Natural killer cell (primary cell): ENCODE measurements around the gene THAP12. TPM values are rescaled to one million over a fixed set of nuclear protein-coding genes. Genes with fewer than 3 reads are reported as not detected.

Experiments
- ATAC-seq, 3 donors: fragments of 150-1000 bp in 2 of 3; fragments of 200-7000 bp in 1 of 3; cut with Tn5 transposase; 1 replicate in 1 of 3; 2 replicates in 2 of 3; pipeline ENCODE4 v1.10.0; 2021; ENCODE audit warnings: mild to moderate bottlenecking in 2 of 3, moderate library complexity in 2 of 3
- DNase-seq, 2 donors: peaks; one replicate each; pipeline versions ENCODE4 v3.0.0 to v3.0.0-alpha.2; 2013 to 2021; ENCODE audit warnings: mixed read lengths in 1 of 2
- H3K27ac ChIP-seq: one replicate; pipeline ENCODE4 v1.5.1; 2013; ENCODE audit warnings: mild to moderate bottlenecking, low read length
- H3K27me3 ChIP-seq: one replicate; pipeline ENCODE4 v1.6.1; 2013; ENCODE audit warnings: low read length; ENCODE audit not compliant: control insufficient read depth, insufficient read depth
- H3K36me3 ChIP-seq: one replicate; pipeline ENCODE4 v1.6.1; 2013; ENCODE audit warnings: low read length; ENCODE audit not compliant: control insufficient read depth, insufficient read depth
- H3K4me1 ChIP-seq: one replicate; pipeline ENCODE4 v1.6.1; 2013; ENCODE audit warnings: low read length; ENCODE audit not compliant: control insufficient read depth, insufficient read depth
- H3K4me3 ChIP-seq: one replicate; pipeline ENCODE4 v1.5.1; 2013; ENCODE audit warnings: low read length
- H3K9me3 ChIP-seq: one replicate; pipeline ENCODE4 v1.6.1; 2013; ENCODE audit warnings: low read length; ENCODE audit not compliant: control insufficient read depth, insufficient read depth
- H3K27ac Mint-ChIP-seq, 2 donors: one replicate each; pipeline ENCODE4 v1.8.0; 2022; ENCODE audit warnings: mild to moderate bottlenecking in 2 of 2, mixed read lengths in 2 of 2, moderate library complexity in 1 of 2
- H3K27me3 Mint-ChIP-seq, 2 donors: one replicate each; pipeline ENCODE4 v1.8.0; 2022; ENCODE audit warnings: low read depth in 2 of 2, mixed read lengths in 2 of 2
- H3K36me3 Mint-ChIP-seq: one replicate; pipeline ENCODE4 v1.8.0; 2022; ENCODE audit warnings: mixed read lengths
- H3K4me1 Mint-ChIP-seq, 2 donors: one replicate each; pipeline ENCODE4 v1.8.0; 2022; ENCODE audit warnings: mixed read lengths in 2 of 2
- H3K4me3 Mint-ChIP-seq: one replicate; pipeline ENCODE4 v1.8.0; 2022; ENCODE audit warnings: mild to moderate bottlenecking, moderate library complexity, mixed read lengths
- H3K9me3 Mint-ChIP-seq, 2 donors: one replicate each; pipeline ENCODE4 v1.8.0; 2022; ENCODE audit warnings: mixed read lengths in 2 of 2
- WGBS: methylation state at CpG from one replicate; pipeline ENCODE4 v1.1.7; 2013; ENCODE audit warnings: missing lambda C conversion rate; ENCODE audit not compliant: insufficient coverage; 5-methylcytosine and 5-hydroxymethylcytosine counted together
- intact Hi-C: fragments of 100-400 bp; cut with micrococcal nuclease; formaldehyde crosslinking; loops from one replicate; pipeline ENCODE4 v1.14.2; 2022
- total RNA-seq, 4 donors: library from RNA; stranded (reverse); fragments of 120-200 nt in 1 of 4; gene quantifications; one replicate each; pipeline versions ENCODE4 v1.2.3 to v1.2.4, GENCODE V29; 2013 to 2022
- TF ChIP-seq, protein P1 (sequence below): fragments of 200-600 bp; IDR thresholded peaks from one replicate; pipeline ENCODE4 v1.8.0; 2022; ENCODE audit warnings: antibody characterized with exemption

Gene THAP12
- total RNA-seq, 3 donors from 2014 or later (not counting 1 experiment from before 2014, with no cell fraction given): 56.0 to 66.1 (median 64.3) TPM

DNA sequence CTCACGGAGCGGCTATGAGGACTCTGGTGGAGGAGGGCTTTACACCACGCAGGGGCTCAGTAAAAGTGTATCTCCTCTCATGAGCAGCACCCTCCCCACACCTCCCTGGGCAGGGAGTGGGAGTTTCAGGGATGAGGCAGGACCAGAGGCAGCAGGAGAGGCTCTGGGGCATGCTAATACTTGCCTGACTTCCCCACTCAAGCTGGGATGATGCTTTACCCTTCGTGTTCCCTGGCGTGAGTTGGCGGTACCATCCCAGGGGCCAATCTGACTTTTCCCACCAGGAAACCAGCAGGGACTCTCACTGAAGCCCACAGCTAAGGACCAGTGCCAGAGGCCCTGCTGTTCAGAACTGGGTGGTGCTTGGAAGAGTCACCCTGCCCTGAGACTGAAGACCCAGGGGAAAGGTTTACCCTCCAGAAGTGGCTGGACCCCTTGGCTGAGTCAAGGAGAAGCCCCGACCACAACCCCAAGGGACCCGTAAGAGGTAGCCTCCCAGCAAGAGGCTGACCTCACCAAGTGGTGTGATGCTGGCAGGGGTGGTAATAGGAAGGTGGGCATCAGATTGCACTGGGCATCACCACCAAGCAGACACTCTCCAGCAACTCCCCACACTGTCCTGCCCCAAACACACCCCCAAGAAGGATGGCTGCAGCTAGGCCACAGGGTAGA, 65.6 kb downstream of the THAP12 start:
- no peaks in the 10 kb centered on the region for H3K4me1 Mint-ChIP-seq
- Histone ChIP-seq H3K9me3 (no peaks in the 10 kb centered on the region), H3K36me3 (no peaks in the 10 kb centered on the region), H3K4me3 (no peak overlapping the region), H3K27me3 (no peaks in the 10 kb centered on the region), H3K27ac (no peak overlapping the region), H3K4me1 (no peaks in the 10 kb centered on the region)
- no peak overlapping the region for H3K27ac Mint-ChIP-seq
- 84% methylated on average over 7 of the region's 8 CpGs for WGBS
- ATAC-seq (no peak), DNase-seq (no peak)
- H3K27me3 Mint-ChIP-seq: peaks cover 6 to 10% of the 10 kb centered on the region in 2 donors
- intact Hi-C loops: no loop called here
- TF ChIP-seq, protein P1, sequence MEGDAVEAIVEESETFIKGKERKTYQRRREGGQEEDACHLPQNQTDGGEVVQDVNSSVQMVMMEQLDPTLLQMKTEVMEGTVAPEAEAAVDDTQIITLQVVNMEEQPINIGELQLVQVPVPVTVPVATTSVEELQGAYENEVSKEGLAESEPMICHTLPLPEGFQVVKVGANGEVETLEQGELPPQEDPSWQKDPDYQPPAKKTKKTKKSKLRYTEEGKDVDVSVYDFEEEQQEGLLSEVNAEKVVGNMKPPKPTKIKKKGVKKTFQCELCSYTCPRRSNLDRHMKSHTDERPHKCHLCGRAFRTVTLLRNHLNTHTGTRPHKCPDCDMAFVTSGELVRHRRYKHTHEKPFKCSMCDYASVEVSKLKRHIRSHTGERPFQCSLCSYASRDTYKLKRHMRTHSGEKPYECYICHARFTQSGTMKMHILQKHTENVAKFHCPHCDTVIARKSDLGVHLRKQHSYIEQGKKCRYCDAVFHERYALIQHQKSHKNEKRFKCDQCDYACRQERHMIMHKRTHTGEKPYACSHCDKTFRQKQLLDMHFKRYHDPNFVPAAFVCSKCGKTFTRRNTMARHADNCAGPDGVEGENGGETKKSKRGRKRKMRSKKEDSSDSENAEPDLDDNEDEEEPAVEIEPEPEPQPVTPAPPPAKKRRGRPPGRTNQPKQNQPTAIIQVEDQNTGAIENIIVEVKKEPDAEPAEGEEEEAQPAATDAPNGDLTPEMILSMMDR: no peak
- H3K36me3 Mint-ChIP-seq: no peaks in the 10 kb centered on the region
- no peak overlapping the region for H3K4me3 Mint-ChIP-seq
- H3K9me3 Mint-ChIP-seq: no peaks in the 10 kb centered on the region

DNA sequence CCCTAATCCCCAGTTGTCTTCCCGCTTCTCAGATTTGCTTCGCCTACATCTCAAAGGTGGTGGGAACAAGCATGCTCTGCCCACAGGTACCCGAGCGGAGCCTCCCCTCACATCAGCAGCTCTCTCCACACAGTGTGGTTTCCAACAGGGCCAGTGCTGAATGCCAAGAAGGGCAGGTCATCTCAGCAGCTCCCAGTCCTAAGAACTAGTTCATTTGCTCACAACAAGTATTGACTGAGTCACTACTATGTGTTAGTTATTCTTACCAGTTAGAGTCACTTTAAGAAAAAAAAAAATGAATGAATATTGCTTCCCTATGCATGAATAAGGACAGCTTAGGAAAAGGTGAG, 66.2 kb downstream of the THAP12 start:
- H3K27ac Mint-ChIP-seq: no peak overlapping the region
- H3K4me1 ChIP-seq: no peaks in the 10 kb centered on the region
- peaks cover under 1 to 6% of the 10 kb centered on the region in 2 donors for H3K27me3 Mint-ChIP-seq
- no peaks in the 10 kb centered on the region for H3K36me3 ChIP-seq
- TF ChIP-seq, protein P1: no peak
- WGBS: 92% methylated on average over 4 of the region's 4 CpGs
- ATAC-seq (no peak), DNase-seq (no peak)
- no peaks in the 10 kb centered on the region for H3K36me3 Mint-ChIP-seq
- no peaks in the 10 kb centered on the region for H3K9me3 Mint-ChIP-seq
- H3K4me3 Mint-ChIP-seq: no peak overlapping the region
- no peak overlapping the region for H3K27ac ChIP-seq
- H3K9me3 ChIP-seq: no peaks in the 10 kb centered on the region
- no peaks in the 10 kb centered on the region for H3K4me1 Mint-ChIP-seq
- intact Hi-C loops: no loop called here
- H3K27me3 ChIP-seq: no peaks in the 10 kb centered on the region
- H3K4me3 ChIP-seq: no peak overlapping the region

DNA sequence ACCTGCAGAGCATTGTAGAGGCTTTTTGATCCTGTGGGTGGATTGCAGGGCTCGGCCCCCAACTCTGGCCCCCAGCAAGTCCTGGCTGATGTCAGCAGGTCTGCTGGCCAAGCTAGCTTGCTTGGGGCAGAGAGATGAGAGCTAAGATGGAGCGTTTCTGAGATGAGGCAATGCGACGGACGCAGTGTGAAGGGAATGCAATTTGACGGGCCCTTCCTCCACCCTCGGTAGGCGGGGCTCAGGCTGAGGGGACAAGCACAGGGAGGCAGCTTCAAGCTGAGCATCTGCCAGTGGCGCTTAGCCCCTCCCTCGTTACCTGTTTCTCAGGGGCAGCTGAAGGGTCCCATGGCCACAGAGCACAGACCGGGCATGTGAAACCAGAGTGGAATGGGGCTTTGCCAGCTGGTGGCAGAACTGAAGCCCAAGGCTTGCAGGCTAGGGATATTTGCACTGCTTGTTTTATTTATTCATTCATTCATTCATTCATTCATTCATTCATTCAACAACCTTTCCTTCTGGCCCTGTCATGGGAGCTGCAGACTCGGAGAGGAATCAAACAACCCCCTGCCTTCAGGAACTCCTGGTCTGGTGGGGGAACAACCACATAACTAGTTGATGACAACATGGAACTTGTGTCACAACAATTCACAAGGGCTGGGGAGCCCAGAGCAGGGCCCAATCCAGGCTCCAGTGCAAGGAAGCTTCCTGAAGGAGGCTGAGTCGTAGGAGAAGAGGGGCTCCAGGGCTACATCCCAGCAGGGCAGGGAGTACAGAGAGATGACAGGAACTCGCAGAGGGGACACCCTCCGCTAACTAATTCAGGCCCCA, 66.8 kb downstream of the THAP12 start:
- no peaks in the 10 kb centered on the region for H3K4me1 Mint-ChIP-seq
- no peaks in the 10 kb centered on the region for H3K36me3 ChIP-seq
- H3K27ac ChIP-seq: no peak overlapping the region
- H3K4me3 Mint-ChIP-seq: no peak overlapping the region
- no peak for DNase-seq
- no peaks in the 10 kb centered on the region for H3K4me1 ChIP-seq
- H3K27me3 Mint-ChIP-seq: peaks cover 0 to 4% of the 10 kb centered on the region in 2 donors
- 91% methylated on average over 15 of the region's 15 CpGs for WGBS
- H3K9me3 Mint-ChIP-seq: no peaks in the 10 kb centered on the region
- TF ChIP-seq, protein P1: no peak
- no peaks in the 10 kb centered on the region for H3K36me3 Mint-ChIP-seq
- H3K27ac Mint-ChIP-seq: no peak overlapping the region
- intact Hi-C loops: no loop called here
- H3K4me3 ChIP-seq: no peak overlapping the region
- no peaks in the 10 kb centered on the region for H3K27me3 ChIP-seq
- ATAC-seq: no peak
- H3K9me3 ChIP-seq: no peaks in the 10 kb centered on the region
